ENCODE data around the gene PHF5A. TPM values are rescaled to one million over a fixed set of nuclear protein-coding genes. Genes with fewer than 3 reads are reported as not detected.
"Not testable (repeated sequence)": the region's sequence is repeated elsewhere in the genome, so short reads cannot be mapped to it uniquely, and the experiment has no call there.

The PHF5A gene
- total RNA-seq, 2 donors from 2014 or later: 39.5 to 55.0 TPM

GRCh38 chr22:41445129-41446056 lies 23.1 kb downstream of the PHF5A start:
- Histone ChIP-seq H3K4me3 (peak overlapping the region; percentile 89), H3K9me3 (no peaks in the 10 kb centered on the region), H3K9ac (ENCODE audit: low read depth in 2 of 2, low read length in 2 of 2) (peak overlapping the region; percentile 100), H3K4me1 (peaks cover 11% of the 10 kb centered on the region), H3K36me3 (no peaks in the 10 kb centered on the region), H3K27me3 (no peaks in the 10 kb centered on the region), H3K27ac (peak overlapping the region; percentile 99)
- intact Hi-C loops (cut with DNase I): loop anchor here (5.0 kb wide), 1 partner anchor 158 kb away; the partner anchor contains the start of gene RANGAP1
- DNase-seq: peak; percentile 45
- TF ChIP-seq CTCF (IDR thresholded peaks at IDR 0.05): no peak

GRCh38 chr22:41444360-41445128 lies 23.9 kb downstream of the PHF5A start:
- Histone ChIP-seq H3K36me3 (no peaks in the 10 kb centered on the region), H3K4me1 (peaks cover 11% of the 10 kb centered on the region), H3K27ac (peak overlapping the region; percentile 99), H3K27me3 (no peaks in the 10 kb centered on the region), H3K4me3 (peak overlapping the region; percentile 89), H3K9me3 (no peaks in the 10 kb centered on the region), H3K9ac (ENCODE audit: low read depth in 2 of 2, low read length in 2 of 2) (peak overlapping the region; percentile 100)
- TF ChIP-seq CTCF (IDR thresholded peaks at IDR 0.05): no peak
- intact Hi-C loops (cut with DNase I): loop anchor here (5.0 kb wide), 1 partner anchor 157 kb away; the partner anchor contains the start of gene RANGAP1
- DNase-seq: peak; percentile 95

GRCh38 chr22:41442240-41442792 lies 26.2 kb downstream of the PHF5A start:
- Histone ChIP-seq H3K4me3 (no peak overlapping the region), H3K9me3 (no peaks in the 10 kb centered on the region), H3K9ac (ENCODE audit: low read depth in 2 of 2, low read length in 2 of 2) (no peak overlapping the region), H3K27me3 (no peaks in the 10 kb centered on the region), H3K27ac (no peak overlapping the region), H3K36me3 (peaks cover 2% of the 10 kb centered on the region), H3K4me1 (peaks cover 11% of the 10 kb centered on the region)
- TF ChIP-seq CTCF (IDR thresholded peaks at IDR 0.05): no peak
- DNase-seq: no peak
- intact Hi-C loops (cut with DNase I): no loop called here

GRCh38 chr22:41440511-41440910 lies 28.0 kb downstream of the PHF5A start:
- H3K27ac ChIP-seq; H3K9ac ChIP-seq (ENCODE audit: low read depth in 2 of 2, low read length in 2 of 2); H3K4me3 ChIP-seq; DNase-seq; intact Hi-C loops (cut with DNase I); H3K9me3 ChIP-seq; H3K27me3 ChIP-seq: not testable (repeated sequence)
- H3K4me1 ChIP-seq: peaks cover 11% of the 10 kb centered on the region
- peaks cover 20% of the 10 kb centered on the region for H3K36me3 ChIP-seq

DNA sequence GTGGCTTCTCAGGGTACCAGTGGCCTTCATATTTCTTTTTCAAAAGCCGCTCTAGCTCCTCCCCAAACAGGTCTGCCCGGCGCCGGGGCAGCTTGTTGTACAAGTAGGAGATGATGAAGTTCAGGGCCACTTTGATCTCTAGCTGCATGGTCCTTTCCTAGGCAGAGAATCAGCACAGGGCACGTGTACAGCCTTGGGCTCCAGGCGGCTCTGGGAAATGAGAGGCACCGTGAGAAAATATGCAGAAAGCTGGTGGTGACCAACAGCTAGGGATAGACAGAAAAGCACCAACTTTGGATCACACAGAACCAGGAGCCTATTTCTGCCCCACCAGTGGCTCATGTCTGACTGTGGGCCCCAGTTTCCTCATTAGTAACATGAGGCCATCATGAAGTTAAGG lies 31.3 kb downstream of the PHF5A start:
- Histone ChIP-seq H3K4me1 (peaks cover under 1% of the 10 kb centered on the region), H3K9ac (ENCODE audit: low read depth in 2 of 2, low read length in 2 of 2) (no peak overlapping the region), H3K4me3 (no peak overlapping the region), H3K27ac (no peak overlapping the region), H3K36me3 (peaks cover 24% of the 10 kb centered on the region), H3K9me3 (no peaks in the 10 kb centered on the region), H3K27me3 (no peaks in the 10 kb centered on the region)
- no peak for DNase-seq
- no peak for TF ChIP-seq CTCF (IDR thresholded peaks at IDR 0.05)
- intact Hi-C loops (cut with DNase I): no loop called here

Data from colonic mucosa (tissue), 4 donors.